ENCODE results near the gene STH. TPM values are rescaled to one million over a fixed set of nuclear protein-coding genes. Genes with fewer than 3 reads are reported as not detected.
A peak's percentile ranks its signal among the peaks of the same experiment; 100 is the strongest.

The STH gene
- total and polyA plus RNA-seq, 9 of the 15 experiments (the other 6 are each of a cell fraction or from before 2014, with no cell fraction given), result not detected

DNA sequence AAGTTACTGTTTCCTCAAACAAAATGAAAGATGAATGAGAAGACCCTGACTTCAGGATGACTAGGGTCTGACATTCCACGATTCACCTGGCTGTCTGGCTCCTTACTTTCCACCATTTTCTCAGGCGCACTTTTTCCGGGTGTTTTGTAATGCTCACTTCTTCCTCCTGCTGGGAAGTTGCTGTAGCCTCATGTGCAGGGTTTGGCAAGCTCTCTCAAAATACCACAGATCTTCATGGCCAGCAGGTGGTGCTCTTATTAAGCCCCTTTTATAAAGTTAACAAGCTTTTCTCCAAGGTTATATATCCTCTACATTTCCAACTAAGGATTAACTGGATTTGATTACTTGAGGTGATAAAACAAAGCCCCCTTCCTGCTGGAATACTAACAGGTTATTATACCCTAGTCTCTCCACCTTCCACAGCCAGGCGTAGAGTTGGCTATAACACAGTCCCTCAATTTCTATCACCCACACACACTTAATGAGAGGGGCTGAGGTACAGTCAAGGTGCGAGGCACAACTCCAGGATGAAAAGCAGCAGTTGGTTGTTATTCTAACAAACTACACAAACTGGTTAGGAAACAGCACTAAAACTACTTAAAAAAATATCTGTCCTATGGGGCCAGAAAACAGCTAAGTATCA is 45.4 kb downstream of the STH start (continued):
- no peak for TF ChIP-seq ZNF655 (CRISPR knock-in tag; IDR thresholded peaks at IDR 0.05)
- TF ChIP-seq SETDB1 (IDR thresholded peaks at IDR 0.05; ENCODE audit: low read length), result no peak
- no peak for TF ChIP-seq MECOM (CRISPR knock-in tag; IDR thresholded peaks at IDR 0.05)
- no peak for TF ChIP-seq ZFP36 (IDR thresholded peaks at IDR 0.05; ENCODE audit: low read depth, low read length, partially characterized antibody)
- TF ChIP-seq RB1 (IDR thresholded peaks at IDR 0.05; ENCODE audit: low read depth), result peak; percentile 48; the same call in 1 of the 2 replicates
- no peak for TF ChIP-seq ZNF592 (IDR thresholded peaks at IDR 0.05)
- TF ChIP-seq, protein P1, sequence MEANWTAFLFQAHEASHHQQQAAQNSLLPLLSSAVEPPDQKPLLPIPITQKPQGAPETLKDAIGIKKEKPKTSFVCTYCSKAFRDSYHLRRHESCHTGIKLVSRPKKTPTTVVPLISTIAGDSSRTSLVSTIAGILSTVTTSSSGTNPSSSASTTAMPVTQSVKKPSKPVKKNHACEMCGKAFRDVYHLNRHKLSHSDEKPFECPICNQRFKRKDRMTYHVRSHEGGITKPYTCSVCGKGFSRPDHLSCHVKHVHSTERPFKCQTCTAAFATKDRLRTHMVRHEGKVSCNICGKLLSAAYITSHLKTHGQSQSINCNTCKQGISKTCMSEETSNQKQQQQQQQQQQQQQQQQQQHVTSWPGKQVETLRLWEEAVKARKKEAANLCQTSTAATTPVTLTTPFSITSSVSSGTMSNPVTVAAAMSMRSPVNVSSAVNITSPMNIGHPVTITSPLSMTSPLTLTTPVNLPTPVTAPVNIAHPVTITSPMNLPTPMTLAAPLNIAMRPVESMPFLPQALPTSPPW (CRISPR knock-in tag; IDR thresholded peaks at IDR 0.05), result 0 out of 2 replicates have a peak, but pooled peaks have one; percentile 16
- TF ChIP-seq ZNF77 (CRISPR knock-in tag; IDR thresholded peaks at IDR 0.05), result no peak
- no peak for TF ChIP-seq ZNF445 (CRISPR knock-in tag; IDR thresholded peaks at IDR 0.05; ENCODE audit: low read depth)
- TF ChIP-seq BCOR (IDR thresholded peaks at IDR 0.05), result no peak
- no peak for TF ChIP-seq EWSR1 (IDR thresholded peaks at IDR 0.05; ENCODE audit: borderline replicate concordance, low read depth, partially characterized antibody)
- TF ChIP-seq, protein P2, sequence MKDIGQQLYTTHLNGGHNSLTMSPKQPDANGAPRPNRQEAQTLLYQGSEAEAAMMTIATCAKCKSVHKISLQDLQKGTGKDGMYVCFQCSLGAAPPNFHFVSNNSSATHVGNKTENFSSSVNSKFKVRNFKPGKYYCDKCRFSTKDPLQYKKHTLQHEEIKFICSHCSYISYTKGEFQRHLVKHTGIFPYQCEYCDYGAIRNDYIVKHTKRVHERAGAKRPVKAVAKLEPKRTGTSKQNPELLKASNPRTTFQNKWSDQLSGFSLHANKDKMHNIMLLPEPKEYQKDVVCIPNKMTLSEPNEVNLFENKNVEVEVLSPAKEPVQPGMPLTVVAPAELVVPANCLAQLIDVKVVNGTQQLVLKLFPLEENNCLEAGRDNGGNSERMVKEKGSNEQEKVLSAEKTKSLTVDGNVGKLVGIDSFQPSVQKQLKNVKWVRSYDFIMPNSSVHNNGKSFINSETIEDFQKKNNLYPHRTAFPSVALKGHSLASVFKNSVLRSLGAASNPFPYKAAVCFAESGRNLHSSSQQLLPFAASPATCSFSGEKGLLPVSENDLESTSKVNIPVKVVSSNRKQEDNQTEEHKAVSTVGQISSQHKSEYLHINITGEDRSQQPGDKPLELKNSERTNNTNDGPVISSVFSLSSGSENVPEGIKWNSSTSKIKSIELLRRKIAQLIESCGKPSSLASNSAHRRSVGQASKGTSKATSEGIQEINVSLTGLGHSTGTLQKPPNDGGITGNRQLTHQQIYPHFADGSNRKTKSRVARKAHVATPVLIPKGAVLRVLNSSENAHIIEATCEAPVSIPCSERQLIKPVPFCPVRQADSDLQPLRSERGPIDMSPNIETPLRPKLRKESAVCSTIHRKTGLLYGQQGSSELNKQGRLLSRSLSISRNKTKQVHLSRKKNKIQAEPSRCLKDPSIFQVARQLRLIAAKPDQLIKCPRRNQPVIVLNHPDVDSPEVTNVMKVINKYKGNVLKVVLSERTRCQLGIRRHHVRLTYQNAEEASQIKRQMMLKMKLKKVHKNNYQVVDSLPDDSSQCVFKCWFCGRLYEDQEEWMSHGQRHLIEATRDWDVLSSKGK (CRISPR knock-in tag; IDR thresholded peaks at IDR 0.05), result no peak
- no peak for TF ChIP-seq BRCA1 (IDR thresholded peaks at IDR 0.05)
- TF ChIP-seq BRCA1 (CRISPR knock-in tag; IDR thresholded peaks at IDR 0.05), result no peak
- no peak for TF ChIP-seq ZFX (CRISPR knock-in tag; IDR thresholded peaks at IDR 0.05)
- TF ChIP-seq, protein P3, sequence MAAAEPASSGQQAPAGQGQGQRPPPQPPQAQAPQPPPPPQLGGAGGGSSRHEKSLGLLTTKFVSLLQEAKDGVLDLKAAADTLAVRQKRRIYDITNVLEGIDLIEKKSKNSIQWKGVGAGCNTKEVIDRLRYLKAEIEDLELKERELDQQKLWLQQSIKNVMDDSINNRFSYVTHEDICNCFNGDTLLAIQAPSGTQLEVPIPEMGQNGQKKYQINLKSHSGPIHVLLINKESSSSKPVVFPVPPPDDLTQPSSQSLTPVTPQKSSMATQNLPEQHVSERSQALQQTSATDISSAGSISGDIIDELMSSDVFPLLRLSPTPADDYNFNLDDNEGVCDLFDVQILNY (CRISPR knock-in tag; IDR thresholded peaks at IDR 0.05), result no peak
- no peak for TF ChIP-seq ZNF347 (CRISPR knock-in tag; IDR thresholded peaks at IDR 0.05; ENCODE audit: low read depth)
- no peak for TF ChIP-seq ZNF780A (CRISPR knock-in tag; IDR thresholded peaks at IDR 0.05)

All from K562 (cell line).